Measurements from ENCODE around the gene ASXL2.

DNA sequence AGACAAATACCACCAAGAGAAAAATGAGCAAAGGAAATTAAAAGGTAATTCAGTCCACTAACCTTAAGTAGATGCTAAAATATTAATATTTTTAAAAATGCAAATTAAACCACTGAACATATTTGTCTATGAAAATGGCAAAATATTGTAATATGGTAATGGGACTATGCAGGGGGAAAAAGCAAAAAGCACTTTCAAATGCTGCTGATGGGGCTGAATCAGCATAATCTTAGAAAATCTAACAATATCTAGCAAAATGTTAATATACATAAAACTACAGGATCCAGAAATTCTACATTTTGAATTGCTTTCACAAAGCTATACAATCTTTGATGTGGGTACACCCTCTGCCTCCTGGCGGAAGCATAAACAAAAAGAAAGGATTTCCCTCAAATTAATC lies 118.0 kb downstream of the ASXL2 start:
- TF ChIP-seq POLR2A (IDR thresholded peaks at IDR 0.05; ENCODE audit: low read length) = no peak
- no peak for TF ChIP-seq GATA1 (IDR thresholded peaks at IDR 0.05; ENCODE audit: low read depth, low read length)

All from erythroblast (primary cell).